B cell (primary cell): Measurements from ENCODE around the gene CYB5D1. TPM values are rescaled to one million over a fixed set of nuclear protein-coding genes. Genes with fewer than 3 reads are reported as not detected.

Source experiments
- ATAC-seq: fragments of 200-7000 bp; cut with Tn5 transposase; one replicate; pipeline ENCODE4 v1.10.0; 2021; ENCODE audit warnings: low read depth, mild to moderate bottlenecking, moderate number of reproducible peaks, moderate library complexity
- CTCF ChIA-PET: fragments of 350-600 bp; sonication (Branson Sonifier 250); formaldehyde crosslinking; loops from one replicate; lab custom pipeline; 2021; ENCODE audit warnings: antibody characterized with exemption, inconsistent platforms; lab: Charles Lee
- POLR2A ChIA-PET: fragments of 350-600 bp; sonication (Branson Sonifier 250); formaldehyde crosslinking; loops from one replicate; lab custom pipeline; 2021; ENCODE audit warnings: antibody characterized with exemption; lab: Charles Lee
- DNase-seq: peaks from one replicate; pipeline ENCODE4 v3.0.0; 2013
- H2AFZ ChIP-seq: 2 replicates; pipeline ENCODE4 v1.6.1; 2012; ENCODE audit warnings: mild to moderate bottlenecking, low read depth, low read length; ENCODE audit not compliant: insufficient read depth, poor library complexity, severe bottlenecking
- H3K27ac ChIP-seq, 2 donors: 1 replicate in 1 of 2; 2 replicates in 1 of 2; pipeline ENCODE4 v1.5.1; 2012 to 2013; ENCODE audit warnings: low read length in 2 of 2, mild to moderate bottlenecking in 2 of 2, moderate library complexity in 1 of 2
- H3K27me3 ChIP-seq, 4 experiments: fragments of 200-600 bp in 1 of 4; sonication (generic) in 1 of 4; replicated peaks in 1 of 4; 1 replicate in 2 of 4; 2 replicates in 2 of 4; pipeline versions ENCODE4 v1.6.1 to v1.7.0; 2013 to 2016; ENCODE audit warnings: low read length in 3 of 4, mild to moderate bottlenecking in 2 of 4, mixed read lengths in 1 of 4, moderate library complexity in 1 of 4; ENCODE audit not compliant: insufficient read depth in 4 of 4, control insufficient read depth in 3 of 4; ENCODE audit errors: control extremely low read depth in 1 of 4
- H3K36me3 ChIP-seq, 2 experiments: replicated peaks in 1 of 2; 1 replicate in 1 of 2; 2 replicates in 1 of 2; pipeline versions ENCODE4 v1.6.1 to v1.7.1; 2013; ENCODE audit warnings: low read length in 1 of 2; ENCODE audit not compliant: insufficient read depth in 2 of 2, control insufficient read depth in 1 of 2; ENCODE audit errors: control extremely low read depth in 1 of 2, extremely low read depth in 1 of 2
- H3K4me1 ChIP-seq, 2 donors: fragments of 200-600 bp in 1 of 2; sonication (generic) in 1 of 2; 1 replicate in 1 of 2; 2 replicates in 1 of 2; pipeline versions ENCODE4 v1.5.1 to v1.6.1; 2013 to 2017; ENCODE audit warnings: low read length in 2 of 2; ENCODE audit not compliant: control insufficient read depth in 2 of 2, insufficient read depth in 2 of 2
- H3K4me2 ChIP-seq: replicated peaks from 2 replicates; pipeline ENCODE3; 2012; ENCODE audit warnings: mild to moderate bottlenecking, low read depth, low read length; ENCODE audit not compliant: poor library complexity, severe bottlenecking
- H3K4me3 ChIP-seq, 5 experiments: fragments of 200-600 bp in 1 of 5; sonication (generic) in 1 of 5; 1 replicate in 3 of 5; 2 replicates in 2 of 5; pipeline versions ENCODE4 v1.5.1 to v1.7.0; 2011 to 2016; ENCODE audit warnings: low read length in 4 of 5, mild to moderate bottlenecking in 4 of 5, low read depth in 2 of 5, control low read depth in 1 of 5, moderate library complexity in 1 of 5; ENCODE audit not compliant: insufficient read depth in 1 of 5; ENCODE audit errors: control extremely low read depth in 1 of 5, extremely low read depth in 1 of 5
- H3K79me2 ChIP-seq: fragments of 200-600 bp; sonication (generic); one replicate; pipeline ENCODE4 v1.6.0; 2016; ENCODE audit warnings: low read length; ENCODE audit not compliant: control insufficient read depth, insufficient read depth
- H3K9ac ChIP-seq: fragments of 200-600 bp; sonication (generic); 2 replicates; pipeline ENCODE4 v1.6.1; 2017; ENCODE audit warnings: mild to moderate bottlenecking, low read length, moderate library complexity
- H3K9me3 ChIP-seq, 3 donors: one replicate each; pipeline versions ENCODE4 v1.6.1 to v1.7.1; 2013; ENCODE audit warnings: low read length in 2 of 3; ENCODE audit not compliant: control insufficient read depth in 2 of 3, insufficient read depth in 1 of 3; ENCODE audit errors: control extremely low read depth in 1 of 3
- H4K20me1 ChIP-seq: 2 replicates; pipeline ENCODE4 v1.6.0; 2012; ENCODE audit warnings: mild to moderate bottlenecking, low read length; ENCODE audit not compliant: insufficient read depth, control insufficient read depth, poor library complexity, severe bottlenecking
- H3K27ac Mint-ChIP-seq: one replicate; pipeline ENCODE4 v1.8.0; 2021; ENCODE audit warnings: mixed read lengths
- H3K27me3 Mint-ChIP-seq: one replicate; pipeline ENCODE4 v1.8.0; 2021; ENCODE audit warnings: mixed read lengths
- H3K4me1 Mint-ChIP-seq: one replicate; pipeline ENCODE4 v1.8.0; 2021; ENCODE audit warnings: mixed read lengths
- H3K4me3 Mint-ChIP-seq: one replicate; pipeline ENCODE4 v1.8.0; 2021; ENCODE audit warnings: mixed read lengths
- H3K9me3 Mint-ChIP-seq: one replicate; pipeline ENCODE4 v1.8.0; 2022; ENCODE audit warnings: mixed read lengths; ENCODE audit not compliant: insufficient read depth
- CTCF ChIP-seq: fragments of 200-600 bp; IDR thresholded peaks from one replicate; pipeline ENCODE4 v1.8.0; 2022; ENCODE audit warnings: antibody characterized with exemption, mild to moderate bottlenecking
- EZH2 ChIP-seq: IDR thresholded peaks from 2 replicates; pipeline ENCODE4 v1.6.1; 2012; ENCODE audit warnings: borderline replicate concordance, low read depth, mild to moderate bottlenecking, moderate library complexity, low read length; ENCODE audit not compliant: insufficient read depth, poor library complexity, severe bottlenecking
- WGBS: methylation state at CpG from one replicate; pipeline ENCODE4 v1.1.5; 2013; ENCODE audit warnings: missing lambda C conversion rate; ENCODE audit not compliant: insufficient coverage; 5-methylcytosine and 5-hydroxymethylcytosine counted together
- intact Hi-C: fragments of 100-400 bp; cut with micrococcal nuclease; formaldehyde crosslinking; loops from one replicate; pipeline ENCODE4 v1.10.0; 2022
- polyA plus RNA-seq: library from polyadenylated mRNA; depleted of rRNA; stranded (reverse); fragments of >200 nt; gene quantifications from 2 replicates; pipeline ENCODE4 v1.2.3, GENCODE V29; 2012
- total RNA-seq, 2 donors: library from RNA; stranded (reverse); fragments of 120-200 nt in 1 of 2; gene quantifications; 1 replicate in 1 of 2; 2 replicates in 1 of 2; pipeline versions ENCODE4 v1.2.3 to v1.2.4, GENCODE V29; 2013 to 2022

CYB5D1 gene
- total and polyA plus RNA-seq, 2 donors (not counting 1 experiment from before 2014, with no cell fraction given) = 6.3 to 10.2 TPM

- ChIA-PET POLR2A (no interaction called here), CTCF (interaction anchor here (0.6 to 4.0 kb wide), 2 partner anchors 15 to 106 kb away, joined by 3 to 49 read pairs; partner anchors contain the start of gene KDM6B)
- ATAC-seq (no peak), DNase-seq (peak; percentile 49)
- Mint-ChIP-seq H3K9me3 (no peaks in the 10 kb centered on the region), H3K27me3 (no peaks in the 10 kb centered on the region), H3K4me1 (peaks cover 30% of the 10 kb centered on the region), H3K27ac (no peak overlapping the region), H3K4me3 (no peak overlapping the region)
- no peak overlapping the region for H3K4me2 ChIP-seq
- H3K27me3 ChIP-seq = no peaks in the 10 kb centered on the region
- H3K9me3 ChIP-seq = no peaks in the 10 kb centered on the region
- no peak overlapping the region for H3K27ac ChIP-seq
- TF ChIP-seq EZH2 = no peak
- TF ChIP-seq CTCF = no peak
- no peak overlapping the region for H2AFZ ChIP-seq
- WGBS = 98% methylated on average over 35 of the region's 35 CpGs
- H3K36me3 ChIP-seq = peaks cover 0 to 41% of the 10 kb centered on the region in 2 experiments
- intact Hi-C loops = loop anchor here (10.0 kb wide), 1 partner anchor 234 kb away; the partner anchor contains the start of gene FXR2
- H4K20me1 ChIP-seq = peaks cover 82% of the 10 kb centered on the region
- H3K9ac ChIP-seq = no peak overlapping the region
- peaks cover 17 to 33% of the 10 kb centered on the region in 2 donors for H3K4me1 ChIP-seq
- H3K79me2 ChIP-seq = peaks cover 31% of the 10 kb centered on the region
- H3K4me3 ChIP-seq = no peak overlapping the region
Measured at GRCh38 chr17:7849130-7849750, 8.6 kb upstream of the CYB5D1 start.
